GM18873 (cell line): ENCODE data around the gene FLAD1.

Source experiments
- ATAC-seq: cut with Tn5 transposase; IDR thresholded peaks from one replicate; pipeline ENCODE4 v1.9.1; 2021; ENCODE audit warnings: mild to moderate bottlenecking, moderate library complexity, moderate number of reproducible peaks; ENCODE audit not compliant: unreplicated experiment, low FRiP score

Gene FLAD1

DNA sequence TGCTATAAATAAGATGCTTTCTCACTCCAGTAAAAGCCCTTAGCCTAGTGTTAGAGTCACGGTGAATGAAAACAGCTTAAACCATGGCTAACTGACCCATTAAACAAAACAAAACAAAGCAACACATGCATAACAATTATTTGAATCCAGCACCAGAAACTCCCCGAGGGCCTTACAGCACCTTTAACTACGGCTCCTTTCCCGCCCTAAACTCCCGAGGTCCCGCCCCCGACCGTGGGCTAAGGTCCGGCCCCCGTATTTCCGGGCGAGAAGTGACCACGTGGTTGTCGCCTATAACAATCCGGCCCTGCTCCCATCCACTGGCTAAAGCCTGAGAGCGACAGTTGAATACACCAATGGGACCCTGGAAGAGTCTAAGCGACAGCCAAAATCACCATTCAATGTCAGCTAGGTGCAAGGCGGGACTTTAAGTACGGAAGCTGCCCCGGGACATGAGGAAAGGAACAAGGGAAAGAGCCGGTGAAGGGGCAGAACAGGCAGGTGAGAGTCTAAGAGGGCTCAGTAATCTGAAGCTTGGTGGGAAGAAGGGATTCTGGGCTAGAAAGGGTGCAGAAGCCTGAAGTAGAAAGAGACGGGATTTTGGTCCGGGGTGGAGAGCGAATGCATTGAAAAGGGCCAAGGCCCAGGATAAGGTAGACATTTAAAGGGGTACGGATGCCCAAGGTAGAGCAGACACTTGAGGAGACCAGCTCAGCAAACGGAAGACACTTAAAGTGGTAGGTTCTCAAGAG, at the start of gene FLAD1:
Gene FLAD1, plus strand, starts transcription at position 448 of the 752 bp plus-strand sequence. CDS start 351 bp downstream, outside the sequence.
- peak; percentile 95 for ATAC-seq

DNA sequence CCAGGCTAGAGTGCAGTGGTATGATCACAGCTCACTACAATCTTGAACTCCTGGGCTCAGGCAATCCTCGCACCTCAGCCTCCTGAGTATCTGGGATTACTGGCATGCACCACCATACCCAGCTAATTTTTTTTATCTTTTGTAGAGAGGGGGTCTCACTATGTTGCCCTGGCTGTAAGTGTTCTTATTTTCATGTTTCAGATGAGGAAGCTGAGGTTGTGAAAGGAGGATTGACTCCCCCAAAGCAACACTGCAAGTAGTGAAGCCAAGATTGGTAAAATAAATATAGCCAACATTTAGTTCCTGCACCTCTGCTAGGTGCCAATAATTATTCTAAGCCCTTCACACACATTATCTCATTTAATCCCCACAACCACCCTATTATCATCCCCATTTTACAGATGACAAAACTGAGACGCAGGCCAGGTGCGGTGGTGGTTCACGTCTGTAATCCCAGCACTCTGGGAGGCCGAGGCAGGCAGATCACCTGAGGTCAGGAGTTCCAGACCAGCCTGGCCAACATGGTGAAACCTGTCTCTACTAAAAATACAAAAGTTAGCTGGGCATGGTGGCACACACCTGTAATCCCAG, 48.7 kb upstream of the FLAD1 start:
- no peak for ATAC-seq

DNA sequence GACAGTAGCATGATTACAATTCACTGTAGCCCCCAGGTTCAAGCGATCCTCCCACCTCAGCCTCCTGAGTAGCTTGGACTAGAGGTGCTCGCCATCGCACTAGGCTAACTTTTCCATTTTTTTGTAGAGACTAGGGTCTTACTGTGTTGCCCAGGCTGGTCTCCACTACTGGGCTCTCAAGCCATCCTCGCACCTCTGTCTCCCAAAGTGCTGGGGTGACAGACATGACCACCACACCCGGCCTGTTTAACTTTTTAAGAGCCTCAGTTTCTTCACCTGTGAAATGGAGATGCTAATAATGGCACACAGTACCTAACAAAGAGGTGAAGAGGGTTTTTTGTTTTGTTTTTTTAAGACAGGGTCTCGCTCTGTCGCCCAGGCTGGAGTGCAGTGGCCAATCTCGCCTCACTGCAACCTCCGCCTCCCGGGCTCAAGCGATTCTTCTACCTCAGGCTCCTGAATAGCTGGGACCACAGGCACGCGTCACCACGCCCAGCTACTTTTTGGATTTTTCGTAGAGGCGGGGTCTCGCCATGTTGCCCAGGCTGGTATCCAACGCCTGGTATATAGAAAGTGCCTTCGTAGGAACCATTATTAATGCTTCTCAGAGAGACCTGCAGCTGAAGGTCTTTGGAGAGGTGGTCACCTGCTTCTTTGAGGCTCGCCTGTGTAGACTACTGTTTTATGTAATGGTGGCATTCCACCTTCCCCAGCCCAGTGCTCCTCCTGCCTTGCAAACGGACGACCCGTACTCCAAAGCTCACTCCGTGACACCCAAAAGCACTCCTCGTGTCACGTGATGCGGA, 47.2 kb upstream of the FLAD1 start:
- no peak for ATAC-seq

DNA sequence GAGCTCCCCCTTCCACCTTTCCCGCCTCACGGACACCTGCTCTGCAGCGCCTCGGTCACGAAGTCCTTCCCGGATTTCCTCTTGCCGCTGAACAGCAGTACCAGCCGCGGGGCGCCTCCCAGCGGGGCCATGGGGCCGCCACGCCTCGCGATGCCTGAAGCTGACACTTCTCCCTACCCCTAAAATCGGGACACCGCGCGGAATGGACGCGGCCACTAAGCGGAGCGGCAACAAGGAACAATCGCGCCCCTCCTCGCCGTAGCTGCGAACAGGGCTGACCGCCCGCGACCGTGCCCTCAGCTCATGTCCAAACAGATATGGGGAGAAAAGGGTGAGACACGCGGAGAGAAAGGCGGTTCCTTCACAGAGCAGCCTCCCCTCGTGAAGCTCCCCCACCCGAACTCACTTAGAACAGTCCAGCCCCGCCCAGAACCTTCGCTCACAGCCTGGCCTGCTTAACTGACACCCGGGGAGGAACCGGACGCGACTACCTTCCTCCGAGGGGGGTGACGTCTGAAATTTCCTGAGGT, 46.5 kb upstream of the FLAD1 start, which contains the start of gene PMVK:
Gene PMVK, minus strand, starts transcription at position 165 of the 530 bp plus-strand sequence. Its CDS starts 34 bp downstream, at position 131.
- peak; percentile 62 for ATAC-seq

DNA sequence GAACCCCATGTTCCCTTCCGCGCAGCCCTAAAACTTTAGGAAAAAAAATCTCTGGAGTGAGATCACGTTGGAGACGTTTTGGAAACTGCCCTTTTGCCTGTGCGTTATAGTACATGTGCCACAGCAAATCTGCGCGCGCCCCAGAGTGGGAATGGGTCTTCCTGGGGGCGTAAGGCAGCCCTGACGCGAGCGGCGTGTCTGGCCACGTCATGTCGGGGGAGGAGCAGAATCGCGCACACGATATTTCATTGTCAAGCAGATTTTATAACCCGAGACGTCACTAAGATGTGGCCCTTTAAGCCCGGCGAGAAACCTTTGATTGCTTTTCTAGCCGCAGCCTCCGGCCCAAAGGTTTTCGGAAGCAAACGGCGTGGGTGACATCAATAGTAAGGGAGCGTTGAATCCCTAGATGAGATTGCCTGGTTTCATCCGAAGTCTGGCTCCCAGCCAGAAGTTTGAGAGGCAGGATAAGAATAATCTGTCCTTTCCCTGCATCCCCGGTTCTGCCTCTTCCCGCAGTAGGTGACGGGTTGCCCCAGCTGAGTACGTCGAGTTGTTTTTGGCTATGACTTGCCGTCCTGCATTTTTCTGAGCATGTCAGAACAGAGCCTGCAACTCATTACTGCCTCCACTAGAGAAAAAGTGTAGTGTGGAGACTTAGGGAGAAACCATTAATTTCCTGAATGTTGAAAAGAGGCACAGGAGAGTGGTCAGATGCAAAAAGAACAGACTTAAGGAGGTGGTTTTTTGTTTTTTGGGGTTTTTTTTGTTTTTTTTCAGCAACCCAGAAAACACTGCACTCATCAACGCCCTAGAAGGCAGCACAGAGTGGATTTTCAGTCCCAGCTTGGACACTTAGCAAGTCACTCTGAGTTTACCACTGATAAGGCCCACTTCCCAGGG, 45.8 kb upstream of the FLAD1 start:
- ATAC-seq: peak; percentile 33

DNA sequence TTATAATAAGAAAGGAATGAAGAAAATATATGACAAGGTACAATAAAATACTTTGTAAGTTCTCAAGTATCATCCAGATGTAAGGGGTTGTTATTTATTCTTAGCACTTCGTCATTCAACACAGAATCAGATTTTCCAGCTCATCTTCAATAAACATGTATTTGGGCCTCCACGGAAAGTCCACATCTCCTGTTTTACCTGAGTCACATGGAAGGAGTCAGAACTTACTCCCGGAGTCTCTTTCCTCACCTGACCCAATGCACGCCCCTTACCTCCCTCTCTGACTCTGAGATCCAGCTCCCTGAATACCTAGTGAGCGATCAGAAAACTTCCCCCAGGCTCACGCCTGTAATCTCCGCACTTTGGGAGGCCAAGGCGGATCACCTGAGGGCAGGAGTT, 45.2 kb upstream of the FLAD1 start:
- no peak for ATAC-seq

DNA sequence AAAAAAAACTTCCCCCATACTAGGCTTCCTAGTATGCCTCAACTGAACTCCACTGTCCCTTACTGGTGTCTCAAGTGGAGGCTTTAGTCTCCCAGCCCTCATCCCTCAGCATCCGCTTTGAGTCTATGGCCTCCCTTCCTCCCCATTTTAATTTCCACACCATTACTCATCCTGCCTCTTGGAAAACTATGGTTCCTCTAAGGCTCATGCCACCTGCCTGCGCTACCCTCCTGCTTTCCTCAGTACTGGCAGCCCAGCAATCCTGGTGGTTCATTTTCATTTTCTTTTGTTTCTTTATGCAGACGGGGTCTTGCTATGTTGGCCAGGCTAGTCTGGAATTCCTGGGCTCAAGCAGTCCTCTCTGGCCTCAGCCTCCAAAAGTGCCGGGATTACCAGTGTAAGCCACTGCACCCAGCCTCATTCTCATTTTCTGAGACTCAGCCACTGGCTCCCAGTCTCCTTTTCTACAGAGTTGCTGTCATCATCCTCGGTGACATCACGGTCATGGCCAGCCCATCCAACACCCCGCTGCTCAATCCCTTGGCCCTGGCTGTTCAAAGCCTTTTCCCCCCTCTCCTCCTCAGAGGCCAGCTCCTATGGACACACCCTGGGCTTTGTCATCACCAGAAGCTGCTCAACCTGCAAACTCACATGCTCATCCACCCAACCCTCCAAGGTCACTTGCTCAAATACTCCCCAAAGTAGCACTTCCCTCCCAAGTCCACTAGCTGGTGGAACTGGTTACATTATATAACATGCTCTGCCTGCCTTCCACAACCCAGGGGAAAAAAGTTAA, 44.3 kb upstream of the FLAD1 start:
- no peak for ATAC-seq

DNA sequence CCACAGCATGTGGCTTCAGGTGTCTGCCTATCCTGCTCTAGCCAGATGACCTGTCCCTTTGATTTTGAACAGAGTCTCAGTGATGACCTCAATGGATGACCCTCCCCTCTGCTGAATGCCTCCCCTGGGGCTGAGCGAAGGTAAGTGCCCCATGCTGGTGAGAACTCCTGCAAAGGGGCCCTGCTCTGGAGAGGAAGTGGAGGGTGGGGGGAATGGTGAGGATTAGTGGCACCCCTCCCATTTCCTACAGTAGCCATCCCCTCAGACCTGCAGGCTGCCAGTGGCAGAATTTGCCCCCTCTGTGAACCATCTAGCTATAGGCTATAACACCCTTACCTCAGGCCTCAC, 43.0 kb upstream of the FLAD1 start:
- ATAC-seq: no peak

DNA sequence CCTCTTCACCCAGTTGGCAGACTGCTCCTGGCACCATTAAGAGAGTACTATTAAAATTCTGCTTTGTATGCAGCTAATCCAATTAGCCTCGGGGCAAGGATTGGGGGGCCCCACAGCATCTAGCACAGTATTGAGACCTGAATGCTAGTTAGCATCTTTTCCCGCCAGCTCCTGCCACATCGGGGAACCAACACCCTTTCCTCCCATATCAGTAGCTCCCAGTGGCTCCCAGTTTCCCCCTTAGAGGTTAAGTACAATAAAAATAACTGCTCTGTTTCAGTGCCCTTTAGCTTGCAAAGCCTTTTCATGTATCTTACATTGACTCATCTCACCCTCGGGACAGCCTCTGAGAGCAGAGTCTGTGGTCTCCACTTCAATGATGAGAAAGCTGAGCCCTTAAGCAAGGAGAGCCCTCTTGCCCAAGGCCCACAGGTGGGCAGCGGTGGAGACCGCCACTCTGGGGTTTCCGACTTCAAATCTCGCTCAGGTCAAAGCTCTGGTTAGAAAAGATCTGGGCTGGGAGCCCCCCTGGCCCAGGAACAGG, 42.4 kb upstream of the FLAD1 start:
- no peak for ATAC-seq

DNA sequence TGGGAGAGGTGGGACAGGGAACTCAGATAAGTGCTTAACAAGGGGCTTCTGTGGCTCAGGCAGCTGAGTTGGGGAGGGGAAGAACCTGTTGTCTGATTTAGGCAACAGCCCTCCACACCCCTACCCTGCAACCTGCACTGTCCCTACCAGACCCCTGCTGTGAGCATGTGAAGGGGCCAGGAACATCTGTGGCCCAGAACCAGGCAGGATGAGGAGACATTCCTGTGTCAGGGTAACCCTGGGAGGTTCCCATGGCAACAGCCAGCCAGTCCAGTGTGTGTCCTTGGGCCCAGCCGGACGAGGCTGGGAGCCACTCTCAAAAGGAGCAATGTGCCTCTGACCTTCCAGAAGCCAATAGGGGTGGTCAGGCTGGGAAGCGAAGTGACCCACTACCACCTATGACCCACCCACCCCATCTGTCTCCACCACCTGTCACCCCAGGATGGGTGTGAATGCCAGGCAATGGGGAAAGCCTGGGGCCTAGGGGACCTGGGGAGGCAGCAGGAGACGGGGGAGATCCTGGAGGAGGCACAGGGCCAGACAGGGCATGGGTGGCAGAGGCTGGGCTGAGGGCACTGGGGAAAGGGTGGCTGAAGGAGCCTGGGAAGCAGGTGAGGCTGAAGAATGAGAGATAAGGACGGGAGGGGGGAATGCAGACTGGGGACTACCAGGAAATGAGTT, 41.7 kb upstream of the FLAD1 start:
- ATAC-seq: no peak

DNA sequence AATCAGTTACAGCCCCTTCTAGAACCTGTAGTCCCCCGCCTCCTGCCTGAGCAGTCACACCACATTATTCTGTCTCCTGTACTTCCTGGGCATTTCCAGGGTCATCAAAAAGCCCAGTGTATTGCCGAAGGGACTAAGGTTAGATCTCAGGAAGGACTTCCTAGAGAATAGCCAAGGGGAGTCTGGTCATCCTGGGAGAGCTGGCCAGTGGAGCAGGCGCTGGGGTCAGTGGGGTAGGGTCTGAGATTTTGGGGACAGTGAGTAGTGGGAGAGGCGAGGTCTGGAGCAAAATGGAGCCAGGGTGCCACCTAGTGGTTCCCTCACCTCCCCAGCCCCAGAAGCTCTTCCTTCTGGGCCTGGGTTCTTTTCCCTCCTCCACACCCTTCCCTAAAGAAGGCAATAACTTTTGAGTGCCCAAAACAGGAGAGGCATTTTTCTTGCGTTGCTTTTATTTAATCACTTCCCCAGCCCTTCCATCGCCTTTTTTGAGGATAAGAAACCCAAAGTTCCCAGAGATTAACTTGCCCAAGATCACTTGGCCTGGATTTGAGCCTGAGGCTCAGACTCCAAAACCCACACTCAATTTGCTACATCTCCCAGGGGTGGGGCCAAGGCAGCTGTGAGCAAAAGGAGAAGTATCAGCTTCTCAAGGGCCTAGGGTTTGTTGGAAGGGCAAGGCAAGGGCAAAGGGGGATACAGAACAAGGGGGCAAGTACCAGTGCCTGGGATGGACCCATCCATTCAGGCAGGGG, 39.3 kb upstream of the FLAD1 start:
- no peak for ATAC-seq

DNA sequence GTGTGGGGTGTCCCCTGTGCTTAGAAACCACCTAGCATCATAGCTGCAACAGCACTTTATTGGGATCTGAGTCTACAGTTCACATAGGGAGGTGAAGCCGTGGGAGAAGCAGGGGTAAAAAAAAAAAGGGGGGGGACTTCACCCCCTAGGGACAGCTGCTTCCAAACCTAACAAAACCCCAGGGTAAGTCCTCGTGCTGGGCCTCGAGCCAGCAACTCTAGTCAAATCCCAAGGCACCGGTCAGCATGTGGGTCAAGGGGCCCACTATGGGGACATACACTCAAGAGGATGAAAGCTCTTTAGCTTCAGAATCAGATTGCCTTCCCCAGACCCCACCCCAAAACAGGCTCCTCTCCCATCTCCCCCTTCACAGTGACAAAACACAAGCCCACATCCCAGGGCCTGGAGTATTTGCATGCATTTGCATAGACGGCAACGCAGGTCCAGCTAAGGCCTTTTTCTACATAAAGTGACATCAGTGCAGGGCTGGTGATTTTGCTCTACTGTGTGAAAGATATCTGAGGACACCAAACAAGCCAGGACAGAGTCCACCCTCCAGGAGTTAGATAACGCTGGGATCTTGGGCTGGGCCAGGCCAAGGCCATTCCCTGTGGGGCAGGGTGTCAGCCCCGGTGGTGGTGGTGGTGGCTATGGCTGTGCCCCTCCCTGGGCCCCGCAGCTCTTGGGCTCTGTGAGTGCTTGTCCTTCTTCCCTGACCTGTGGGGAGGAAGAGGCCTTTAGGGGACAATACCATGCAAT, 38.6 kb upstream of the FLAD1 start:
- ATAC-seq: no peak

DNA sequence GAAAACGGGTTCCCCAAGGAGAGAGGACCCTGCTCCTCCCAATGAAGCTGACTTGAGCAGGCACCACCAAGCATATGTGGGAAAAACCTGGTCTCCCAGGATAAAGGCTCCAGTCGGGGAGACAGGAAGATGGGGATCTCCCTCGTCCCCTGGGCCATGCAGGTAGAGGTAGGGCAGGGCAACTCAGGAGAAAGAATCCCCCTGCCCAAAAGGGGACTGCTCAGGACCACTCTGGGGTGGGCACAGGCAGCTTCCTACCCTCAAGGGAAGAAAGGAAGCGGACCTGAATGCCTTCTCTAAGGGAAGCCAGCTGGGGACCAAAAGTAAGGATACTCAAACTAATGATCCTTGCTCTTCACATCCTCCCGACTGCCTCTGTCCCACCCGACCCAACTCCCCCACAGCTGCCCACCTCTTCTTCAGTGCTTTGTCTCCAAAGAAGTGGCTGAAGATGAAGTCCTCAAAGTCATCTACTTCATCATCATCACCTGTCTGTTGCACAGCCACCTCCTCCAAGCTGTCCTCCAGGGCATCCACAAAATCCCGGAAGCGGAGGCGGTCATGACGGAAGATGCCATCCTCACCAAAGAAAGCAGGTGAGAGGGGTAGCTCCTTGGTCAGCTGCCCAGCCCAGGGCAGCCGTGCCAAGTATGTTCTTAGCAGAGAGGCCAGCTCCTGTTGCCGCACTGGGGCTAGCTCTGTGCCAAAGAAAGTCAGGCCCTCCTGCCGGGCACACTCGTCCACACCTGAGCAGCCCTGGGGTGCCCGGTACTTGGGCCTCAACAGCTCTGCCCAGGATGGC, 37.8 kb upstream of the FLAD1 start:
- no peak for ATAC-seq

DNA sequence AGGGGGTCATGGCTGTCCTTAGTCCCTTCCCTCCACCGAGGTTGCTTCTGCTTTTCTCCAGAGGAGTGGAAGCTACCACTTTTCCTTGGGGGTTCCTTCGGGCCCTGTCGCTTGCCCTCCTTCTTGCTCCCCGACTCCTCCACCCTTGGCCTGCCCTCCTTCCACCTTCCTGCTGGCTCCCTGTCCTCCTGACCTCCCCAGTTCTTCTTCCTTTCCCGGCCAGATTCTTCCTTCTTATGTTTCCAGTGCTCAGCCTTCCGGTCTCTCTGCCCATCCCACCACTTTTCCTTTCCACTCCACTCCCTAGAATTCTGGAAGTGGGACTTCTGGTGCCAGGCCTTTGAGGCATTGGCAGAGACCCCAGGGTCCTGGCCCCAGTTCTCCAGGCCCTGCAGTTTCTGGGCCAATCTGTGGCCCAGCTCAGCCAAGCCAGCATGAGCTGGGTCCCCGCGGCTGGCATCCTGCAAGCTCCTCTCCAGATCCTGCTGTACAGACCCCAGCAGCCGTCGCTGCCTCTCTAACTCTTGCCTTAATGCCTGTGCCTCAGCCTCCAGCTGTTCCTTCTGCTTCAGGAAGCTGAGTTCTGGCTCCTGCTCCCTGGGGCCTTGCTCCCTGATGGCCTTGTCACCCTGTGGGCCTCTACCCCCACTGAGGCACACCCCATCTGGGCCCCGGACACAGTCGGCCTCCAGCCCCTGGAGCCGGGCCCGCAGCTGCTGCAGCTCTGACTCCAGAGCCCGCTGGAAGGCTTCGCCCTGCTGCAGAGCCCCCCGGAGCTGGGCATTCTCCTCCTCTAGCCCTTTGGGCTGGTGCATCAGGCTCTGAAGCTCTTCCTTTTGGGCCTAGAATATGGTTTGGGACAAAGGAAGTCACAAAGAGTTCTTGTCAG, 36.9 kb upstream of the FLAD1 start:
- no peak for ATAC-seq

DNA sequence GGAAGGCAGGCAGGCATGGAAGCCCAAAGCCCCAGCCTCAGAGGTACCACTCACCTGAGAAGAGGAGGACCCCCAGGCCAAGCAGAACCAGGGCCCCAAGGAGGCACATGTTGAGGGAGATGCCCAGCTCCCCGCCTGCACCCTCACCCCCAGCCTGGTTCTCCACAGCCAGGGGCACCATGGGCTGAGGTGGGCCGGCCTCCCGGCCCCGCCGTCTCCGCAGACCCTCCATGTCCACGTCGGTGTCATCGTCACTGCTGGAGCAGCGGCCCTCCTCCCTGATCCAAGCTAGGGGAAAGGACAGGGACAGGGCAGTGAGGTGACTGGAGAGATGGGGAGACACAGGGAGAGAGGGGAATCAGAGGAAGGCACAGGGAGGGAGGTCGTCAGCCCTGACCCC, 35.1 kb upstream of the FLAD1 start:
- no peak for ATAC-seq
